OCI-LY1 (cell line): ENCODE measurements around the gene SRI.

Experiments
- H2AFZ ChIP-seq: fragments of 200-600 bp; sonication (generic), shearing (Covaris generic); 2 replicates; pipeline ENCODE4 v1.6.0; 2014; ENCODE audit warnings: antibody characterized with exemption, mild to moderate bottlenecking, low read length
- H3F3A ChIP-seq: fragments of 200-600 bp; sonication (generic), shearing (Covaris generic); 2 replicates; pipeline ENCODE4 v1.6.0; 2014; ENCODE audit warnings: mild to moderate bottlenecking, antibody characterized with exemption, low read length, moderate library complexity; ENCODE audit not compliant: insufficient read depth
- H3K27ac ChIP-seq: fragments of 200-600 bp; sonication (generic); 2 replicates; pipeline ENCODE4 v1.5.1; 2014; ENCODE audit warnings: low read length, mixed run types, mild to moderate bottlenecking, low read depth; ENCODE audit not compliant: poor library complexity, severe bottlenecking
- H3K27me3 ChIP-seq: fragments of 200-600 bp; sonication (generic); 2 replicates; pipeline ENCODE4 v1.6.0; 2014; ENCODE audit warnings: antibody characterized with exemption, mild to moderate bottlenecking, low read length, moderate library complexity; ENCODE audit not compliant: insufficient read depth
- H3K36me3 ChIP-seq: fragments of 200-600 bp; sonication (generic); 2 replicates; pipeline ENCODE4 v1.6.1; 2014; ENCODE audit warnings: mild to moderate bottlenecking, antibody characterized with exemption, low read length, moderate library complexity, mixed read lengths; ENCODE audit not compliant: insufficient read depth
- H3K4me1 ChIP-seq: fragments of 200-600 bp; sonication (generic); 2 replicates; pipeline ENCODE4 v1.5.1; 2014; ENCODE audit warnings: mild to moderate bottlenecking, low read length, moderate library complexity; ENCODE audit not compliant: insufficient read depth, severe bottlenecking
- H3K4me2 ChIP-seq: fragments of 200-600 bp; sonication (generic), shearing (Covaris generic); 2 replicates; pipeline ENCODE4 v1.6.1; 2014; ENCODE audit warnings: low read length
- H3K4me3 ChIP-seq: fragments of 200-600 bp; sonication (generic); 2 replicates; pipeline ENCODE4 v1.5.1; 2014; ENCODE audit warnings: low read length, low read depth, mild to moderate bottlenecking, mixed read lengths; ENCODE audit not compliant: poor library complexity, severe bottlenecking
- H3K79me2 ChIP-seq: fragments of 200-600 bp; shearing (Covaris generic); 2 replicates; pipeline ENCODE4 v1.6.1; 2016; ENCODE audit warnings: mixed run types, low read length, mixed read lengths; ENCODE audit not compliant: insufficient read depth
- H3K9ac ChIP-seq: fragments of 200-600 bp; sonication (generic), shearing (Covaris generic); 2 replicates; pipeline ENCODE4 v1.6.1; 2014; ENCODE audit warnings: mild to moderate bottlenecking, low read length, mixed read lengths
- H3K9me2 ChIP-seq: fragments of 200-600 bp; sonication (generic), shearing (Covaris generic); 2 replicates; pipeline ENCODE4 v1.6.1; 2014; ENCODE audit warnings: low read depth, mild to moderate bottlenecking, low read length, mixed read lengths
- H3K9me3 ChIP-seq: fragments of 200-600 bp; shearing (Covaris generic); 2 replicates; pipeline ENCODE4 v1.6.1; 2014; ENCODE audit warnings: low read length, mixed read lengths
- H4K20me1 ChIP-seq: fragments of 200-600 bp; sonication (generic), shearing (Covaris generic); 2 replicates; pipeline ENCODE4 v1.6.0; 2016; ENCODE audit warnings: mild to moderate bottlenecking, low read length; ENCODE audit not compliant: insufficient read depth
- CTCF ChIP-seq: fragments of 200-600 bp; sonication (generic), shearing (Covaris generic); IDR thresholded peaks from 2 replicates; pipeline ENCODE4 v1.5.1; 2017; ENCODE audit warnings: mild to moderate bottlenecking, antibody characterized with exemption, low read length, moderate library complexity, mixed read lengths
- EZH2 ChIP-seq: fragments of 200-600 bp; sonication (generic), shearing (Covaris generic); IDR thresholded peaks from 2 replicates; pipeline ENCODE4 v1.8.0; 2017; ENCODE audit warnings: borderline replicate concordance, mixed run types, mild to moderate bottlenecking, antibody characterized with exemption, low read length, moderate library complexity, mixed read lengths

The SRI gene

GRCh38 chr7:88200789-88201188 lies 19.0 kb downstream of the SRI start:
- no peaks in the 10 kb centered on the region for H3K4me1 ChIP-seq
- no peak overlapping the region for H2AFZ ChIP-seq
- no peaks in the 10 kb centered on the region for H3K9me2 ChIP-seq
- H3K27me3 ChIP-seq, result no peaks in the 10 kb centered on the region
- H3K27ac ChIP-seq, result no peak overlapping the region
- H3K79me2 ChIP-seq, result no peaks in the 10 kb centered on the region
- H3K9ac ChIP-seq, result no peak overlapping the region
- no peaks in the 10 kb centered on the region for H3K9me3 ChIP-seq
- no peak overlapping the region for H3K4me3 ChIP-seq
- no peak overlapping the region for H3K4me2 ChIP-seq
- no peaks in the 10 kb centered on the region for H4K20me1 ChIP-seq
- H3F3A ChIP-seq, result no peaks in the 10 kb centered on the region
- peaks cover 32% of the 10 kb centered on the region for H3K36me3 ChIP-seq
- TF ChIP-seq EZH2 (no peak), CTCF (no peak)

- Histone ChIP-seq H4K20me1 (no peaks in the 10 kb centered on the region), H3K79me2 (no peaks in the 10 kb centered on the region), H3K9me3 (no peaks in the 10 kb centered on the region), H3K9ac (no peak overlapping the region), H3K9me2 (no peaks in the 10 kb centered on the region), H3K4me2 (no peak overlapping the region), H3F3A (no peaks in the 10 kb centered on the region), H2AFZ (no peak overlapping the region), H3K4me1 (no peaks in the 10 kb centered on the region), H3K27me3 (no peaks in the 10 kb centered on the region), H3K27ac (no peak overlapping the region), H3K4me3 (no peak overlapping the region), H3K36me3 (peaks cover 27% of the 10 kb centered on the region)
- TF ChIP-seq EZH2 (no peak), CTCF (no peak)
Measured at GRCh38 chr7:88200261-88200660, 19.6 kb downstream of the SRI start.

- H3K9me2 ChIP-seq, result no peaks in the 10 kb centered on the region
- H3K4me1 ChIP-seq, result no peaks in the 10 kb centered on the region
- H3K36me3 ChIP-seq, result no peaks in the 10 kb centered on the region
- H3K79me2 ChIP-seq, result no peaks in the 10 kb centered on the region
- H3K4me3 ChIP-seq, result no peak overlapping the region
- H3F3A ChIP-seq, result no peaks in the 10 kb centered on the region
- H3K27me3 ChIP-seq, result no peaks in the 10 kb centered on the region
- no peak overlapping the region for H2AFZ ChIP-seq
- no peak overlapping the region for H3K27ac ChIP-seq
- no peaks in the 10 kb centered on the region for H4K20me1 ChIP-seq
- no peak overlapping the region for H3K9ac ChIP-seq
- TF ChIP-seq EZH2 (no peak), CTCF (no peak)
- no peaks in the 10 kb centered on the region for H3K9me3 ChIP-seq
- no peak overlapping the region for H3K4me2 ChIP-seq
Measured at GRCh38 chr7:88191911-88192310, 27.9 kb downstream of the SRI start.
